HepG2 (cell line): ENCODE data around the gene IL24. TPM values are rescaled to one million over a fixed set of nuclear protein-coding genes. Genes with fewer than 3 reads are reported as not detected.

Experiments
- MTA3 ChIP-seq: sonication (generic); formaldehyde crosslinking; IDR thresholded peaks from 2 replicates; pipeline ENCODE4 v1.4.0; 2020; ENCODE audit warnings: missing genetic modification reagents
- NCOR1 ChIP-seq: fragments of 200-600 bp; sonication (generic); IDR thresholded peaks from 2 replicates; pipeline ENCODE4 v1.7.0; 2017; ENCODE audit warnings: antibody characterized with exemption, low read length, borderline replicate concordance
- RARA ChIP-seq: IDR thresholded peaks from 2 replicates; pipeline ENCODE4 v1.6.1; 2016; ENCODE audit warnings: missing genetic modification reagents, missing compliant biosample characterization
- TOE1 ChIP-seq: sonication (generic); formaldehyde crosslinking; IDR thresholded peaks from 2 replicates; pipeline ENCODE4 v1.4.0; 2020; ENCODE audit warnings: mild to moderate bottlenecking, missing genetic modification reagents
- ZNF569 ChIP-seq: sonication (generic); formaldehyde crosslinking; IDR thresholded peaks from 2 replicates; pipeline ENCODE4 v1.5.0; 2020; ENCODE audit warnings: mild to moderate bottlenecking, missing genetic modification reagents, moderate library complexity, borderline replicate concordance
- ZNF589 ChIP-seq: sonication (generic); formaldehyde crosslinking; conservative IDR thresholded peaks from 2 replicates; pipeline ENCODE4 v1.8.0; 2022; ENCODE audit warnings: mild to moderate bottlenecking, moderate library complexity, missing genetic modification reagents
- ZNF629 ChIP-seq: sonication (generic); formaldehyde crosslinking; conservative IDR thresholded peaks from 2 replicates; pipeline ENCODE4 v1.5.0; 2020; ENCODE audit warnings: missing genetic modification reagents
- ZNF768 ChIP-seq: sonication (generic); formaldehyde crosslinking; IDR thresholded peaks from 2 replicates; pipeline ENCODE4 v1.4.0; 2020; ENCODE audit warnings: missing genetic modification reagents
- polyA plus RNA-seq, 8 experiments: library from polyadenylated mRNA; depleted of rRNA in 3 of 8; stranded (reverse) in 7 of 8; unstranded in 1 of 8; fragments of >200 nt; fragmentation: Illumina TruSeq in 4 of 8; extraction: Trizol in 4 of 8; gene quantifications; 2 replicates each; pipeline versions ENCODE4 v1.2.1 to v1.2.3, GENCODE V29; 2011 to 2016; ENCODE audit warnings: low read depth in 4 of 8, missing spikeins in 1 of 8, mixed read lengths in 1 of 8; ENCODE audit not compliant: insufficient read depth in 1 of 8
- total RNA-seq, 5 experiments: library from RNA; depleted of rRNA; stranded (reverse); fragments of >200 nt; fragmentation: Illumina TruSeq; extraction: Trizol; gene quantifications; 2 replicates each; pipeline ENCODE4 v1.2.3, GENCODE V29; 2016; ENCODE audit warnings: low read depth in 1 of 5
- TF ChIP-seq, protein P1 (sequence below): IDR thresholded peaks from 2 replicates; pipeline ENCODE4 v1.6.1; 2016; ENCODE audit warnings: control low read depth
- TF ChIP-seq, protein P2 (sequence below): sonication (generic); formaldehyde crosslinking; IDR thresholded peaks from 2 replicates; pipeline ENCODE4 v1.5.1; 2020; ENCODE audit warnings: missing genetic modification reagents, mild to moderate bottlenecking, borderline replicate concordance
- TF ChIP-seq, protein P3 (sequence below): sonication (generic); formaldehyde crosslinking; IDR thresholded peaks from one replicate; pipeline ENCODE4 v1.5.1; 2020; ENCODE audit warnings: mild to moderate bottlenecking, missing genetic modification reagents; ENCODE audit errors: not compliant biosample characterization
- TF ChIP-seq, protein P4 (sequence below): sonication (generic); formaldehyde crosslinking; IDR thresholded peaks from 2 replicates; pipeline ENCODE4 v1.4.0; 2020; ENCODE audit warnings: missing genetic modification reagents, borderline replicate concordance

Gene IL24
- total and polyA plus RNA-seq, 2 of the 13 experiments (the other 11 are each of a cell fraction or from before 2014, with no cell fraction given) = not detected

DNA sequence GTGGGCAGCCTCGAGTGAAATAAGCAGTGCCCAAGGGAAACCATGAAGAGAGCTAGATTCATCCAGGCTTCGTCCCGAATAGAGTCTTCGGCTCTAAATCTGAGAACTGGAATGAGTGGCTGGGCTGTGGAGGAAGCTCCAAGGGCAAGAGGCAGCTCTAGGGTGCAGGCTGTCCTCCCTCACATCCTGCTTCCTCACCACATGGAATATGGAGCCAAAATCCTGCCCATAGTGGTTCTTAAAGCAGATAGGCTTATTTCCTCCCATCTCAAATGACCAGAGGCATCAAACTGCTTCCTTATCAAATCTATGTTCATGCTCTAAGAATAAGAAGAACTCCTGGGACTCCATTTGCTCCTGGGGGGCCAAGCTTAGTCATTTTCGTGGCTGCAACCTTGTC lies 2.5 kb downstream of the IL24 start (continued):
- no peak for TF ChIP-seq RARA (CRISPR knock-in tag)
- no peak for TF ChIP-seq ZNF589 (CRISPR knock-in tag)
- TF ChIP-seq TOE1 = no peak
- TF ChIP-seq MTA3 (CRISPR knock-in tag) = no peak
- no peak for TF ChIP-seq ZNF629 (CRISPR knock-in tag)
- TF ChIP-seq, protein P1, sequence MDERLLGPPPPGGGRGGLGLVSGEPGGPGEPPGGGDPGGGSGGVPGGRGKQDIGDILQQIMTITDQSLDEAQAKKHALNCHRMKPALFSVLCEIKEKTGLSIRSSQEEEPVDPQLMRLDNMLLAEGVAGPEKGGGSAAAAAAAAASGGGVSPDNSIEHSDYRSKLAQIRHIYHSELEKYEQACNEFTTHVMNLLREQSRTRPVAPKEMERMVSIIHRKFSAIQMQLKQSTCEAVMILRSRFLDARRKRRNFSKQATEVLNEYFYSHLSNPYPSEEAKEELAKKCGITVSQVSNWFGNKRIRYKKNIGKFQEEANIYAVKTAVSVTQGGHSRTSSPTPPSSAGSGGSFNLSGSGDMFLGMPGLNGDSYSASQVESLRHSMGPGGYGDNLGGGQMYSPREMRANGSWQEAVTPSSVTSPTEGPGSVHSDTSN (CRISPR knock-in tag) = no peak
- TF ChIP-seq, protein P2, sequence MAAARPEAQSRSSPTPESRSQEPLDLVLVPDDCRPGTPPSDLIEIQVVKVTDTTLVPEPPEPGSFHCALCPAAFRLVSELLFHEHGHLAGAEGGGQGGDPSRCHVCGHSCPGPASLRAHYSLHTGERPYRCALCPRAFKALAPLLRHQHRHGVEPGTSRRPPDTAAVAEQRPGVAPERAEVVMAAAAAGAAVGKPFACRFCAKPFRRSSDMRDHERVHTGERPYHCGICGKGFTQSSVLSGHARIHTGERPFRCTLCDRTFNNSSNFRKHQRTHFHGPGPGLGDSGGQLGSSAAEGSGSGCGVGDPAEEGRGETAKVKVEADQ (CRISPR knock-in tag) = no peak
- TF ChIP-seq, protein P3, sequence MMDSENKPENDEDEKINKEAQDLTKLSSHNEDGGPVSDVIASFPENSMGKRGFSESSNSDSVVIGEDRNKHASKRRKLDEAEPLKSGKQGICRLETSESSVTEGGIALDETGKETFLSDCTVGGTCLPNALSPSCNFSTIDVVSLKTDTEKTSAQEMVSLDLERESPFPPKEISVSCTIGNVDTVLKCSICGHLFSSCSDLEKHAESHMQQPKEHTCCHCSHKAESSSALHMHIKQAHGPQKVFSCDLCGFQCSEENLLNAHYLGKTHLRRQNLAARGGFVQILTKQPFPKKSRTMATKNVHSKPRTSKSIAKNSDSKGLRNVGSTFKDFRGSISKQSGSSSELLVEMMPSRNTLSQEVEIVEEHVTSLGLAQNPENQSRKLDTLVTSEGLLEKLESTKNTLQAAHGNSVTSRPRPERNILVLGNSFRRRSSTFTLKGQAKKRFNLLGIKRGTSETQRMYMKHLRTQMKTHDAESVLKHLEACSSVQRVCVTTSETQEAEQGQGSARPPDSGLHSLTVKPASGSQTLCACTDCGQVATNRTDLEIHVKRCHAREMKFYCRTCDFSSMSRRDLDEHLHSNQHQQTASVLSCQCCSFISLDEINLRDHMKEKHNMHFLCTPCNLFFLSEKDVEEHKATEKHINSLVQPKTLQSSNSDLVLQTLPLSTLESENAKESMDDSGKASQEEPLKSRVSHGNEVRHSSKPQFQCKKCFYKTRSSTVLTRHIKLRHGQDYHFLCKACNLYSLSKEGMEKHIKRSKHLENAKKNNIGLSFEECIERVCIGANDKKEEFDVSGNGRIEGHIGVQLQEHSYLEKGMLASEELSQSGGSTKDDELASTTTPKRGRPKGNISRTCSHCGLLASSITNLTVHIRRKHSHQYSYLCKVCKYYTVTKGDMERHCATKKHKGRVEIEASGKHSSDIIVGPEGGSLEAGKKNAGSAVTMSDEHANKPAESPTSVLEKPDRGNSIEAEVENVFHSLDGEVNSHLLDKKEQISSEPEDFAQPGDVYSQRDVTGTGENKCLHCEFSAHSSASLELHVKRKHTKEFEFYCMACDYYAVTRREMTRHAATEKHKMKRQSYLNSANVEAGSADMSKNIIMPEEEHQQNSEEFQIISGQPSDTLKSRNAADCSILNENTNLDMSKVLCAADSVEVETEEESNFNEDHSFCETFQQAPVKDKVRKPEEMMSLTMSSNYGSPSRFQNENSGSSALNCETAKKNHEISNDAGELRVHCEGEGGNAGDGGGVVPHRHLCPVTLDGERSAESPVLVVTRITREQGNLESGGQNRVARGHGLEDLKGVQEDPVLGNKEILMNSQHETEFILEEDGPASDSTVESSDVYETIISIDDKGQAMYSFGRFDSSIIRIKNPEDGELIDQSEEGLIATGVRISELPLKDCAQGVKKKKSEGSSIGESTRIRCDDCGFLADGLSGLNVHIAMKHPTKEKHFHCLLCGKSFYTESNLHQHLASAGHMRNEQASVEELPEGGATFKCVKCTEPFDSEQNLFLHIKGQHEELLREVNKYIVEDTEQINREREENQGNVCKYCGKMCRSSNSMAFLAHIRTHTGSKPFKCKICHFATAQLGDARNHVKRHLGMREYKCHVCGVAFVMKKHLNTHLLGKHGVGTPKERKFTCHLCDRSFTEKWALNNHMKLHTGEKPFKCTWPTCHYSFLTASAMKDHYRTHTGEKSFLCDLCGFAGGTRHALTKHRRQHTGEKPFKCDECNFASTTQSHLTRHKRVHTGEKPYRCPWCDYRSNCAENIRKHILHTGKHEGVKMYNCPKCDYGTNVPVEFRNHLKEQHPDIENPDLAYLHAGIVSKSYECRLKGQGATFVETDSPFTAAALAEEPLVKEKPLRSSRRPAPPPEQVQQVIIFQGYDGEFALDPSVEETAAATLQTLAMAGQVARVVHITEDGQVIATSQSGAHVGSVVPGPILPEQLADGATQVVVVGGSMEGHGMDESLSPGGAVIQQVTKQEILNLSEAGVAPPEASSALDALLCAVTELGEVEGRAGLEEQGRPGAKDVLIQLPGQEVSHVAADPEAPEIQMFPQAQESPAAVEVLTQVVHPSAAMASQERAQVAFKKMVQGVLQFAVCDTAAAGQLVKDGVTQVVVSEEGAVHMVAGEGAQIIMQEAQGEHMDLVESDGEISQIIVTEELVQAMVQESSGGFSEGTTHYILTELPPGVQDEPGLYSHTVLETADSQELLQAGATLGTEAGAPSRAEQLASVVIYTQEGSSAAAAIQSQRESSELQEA (CRISPR knock-in tag) = no peak
- TF ChIP-seq NCOR1 = no peak
- no peak for TF ChIP-seq ZNF768 (CRISPR knock-in tag)
- TF ChIP-seq ZNF569 (CRISPR knock-in tag) = no peak
- TF ChIP-seq, protein P4, sequence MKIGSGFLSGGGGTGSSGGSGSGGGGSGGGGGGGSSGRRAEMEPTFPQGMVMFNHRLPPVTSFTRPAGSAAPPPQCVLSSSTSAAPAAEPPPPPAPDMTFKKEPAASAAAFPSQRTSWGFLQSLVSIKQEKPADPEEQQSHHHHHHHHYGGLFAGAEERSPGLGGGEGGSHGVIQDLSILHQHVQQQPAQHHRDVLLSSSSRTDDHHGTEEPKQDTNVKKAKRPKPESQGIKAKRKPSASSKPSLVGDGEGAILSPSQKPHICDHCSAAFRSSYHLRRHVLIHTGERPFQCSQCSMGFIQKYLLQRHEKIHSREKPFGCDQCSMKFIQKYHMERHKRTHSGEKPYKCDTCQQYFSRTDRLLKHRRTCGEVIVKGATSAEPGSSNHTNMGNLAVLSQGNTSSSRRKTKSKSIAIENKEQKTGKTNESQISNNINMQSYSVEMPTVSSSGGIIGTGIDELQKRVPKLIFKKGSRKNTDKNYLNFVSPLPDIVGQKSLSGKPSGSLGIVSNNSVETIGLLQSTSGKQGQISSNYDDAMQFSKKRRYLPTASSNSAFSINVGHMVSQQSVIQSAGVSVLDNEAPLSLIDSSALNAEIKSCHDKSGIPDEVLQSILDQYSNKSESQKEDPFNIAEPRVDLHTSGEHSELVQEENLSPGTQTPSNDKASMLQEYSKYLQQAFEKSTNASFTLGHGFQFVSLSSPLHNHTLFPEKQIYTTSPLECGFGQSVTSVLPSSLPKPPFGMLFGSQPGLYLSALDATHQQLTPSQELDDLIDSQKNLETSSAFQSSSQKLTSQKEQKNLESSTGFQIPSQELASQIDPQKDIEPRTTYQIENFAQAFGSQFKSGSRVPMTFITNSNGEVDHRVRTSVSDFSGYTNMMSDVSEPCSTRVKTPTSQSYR (CRISPR knock-in tag) = no peak
